Endodermal cell (in vitro differentiated cells): ENCODE measurements around the gene ARRDC5. TPM values are rescaled to one million over a fixed set of nuclear protein-coding genes. Genes with fewer than 3 reads are reported as not detected.

Experiments used
- DNase-seq: peaks from one replicate; pipeline ENCODE4 v3.0.0-alpha.2; 2017
- H3K27ac ChIP-seq: 2 replicates; pipeline ENCODE4 v1.5.1; 2013; ENCODE audit warnings: mild to moderate bottlenecking, low read depth, low read length, moderate library complexity
- H3K27me3 ChIP-seq: 2 replicates; pipeline ENCODE4 v1.6.1; 2013; ENCODE audit warnings: mild to moderate bottlenecking, low read length, moderate library complexity; ENCODE audit not compliant: insufficient read depth, control insufficient read depth, poor library complexity, severe bottlenecking
- H3K36me3 ChIP-seq: 2 replicates; pipeline ENCODE4 v1.7.0; 2013; ENCODE audit warnings: mild to moderate bottlenecking, low read length, moderate library complexity; ENCODE audit not compliant: control insufficient read depth, insufficient read depth
- H3K4me1 ChIP-seq: one replicate; pipeline ENCODE4 v1.7.0; 2013; ENCODE audit warnings: low read length; ENCODE audit not compliant: control insufficient read depth, insufficient read depth
- H3K4me3 ChIP-seq: 2 replicates; pipeline ENCODE4 v1.5.1; 2013; ENCODE audit warnings: mild to moderate bottlenecking, low read length, moderate library complexity
- H3K9ac ChIP-seq: 2 replicates; pipeline ENCODE4 v1.6.1; 2013; ENCODE audit warnings: mild to moderate bottlenecking, low read length, moderate library complexity; ENCODE audit not compliant: poor library complexity, severe bottlenecking; ENCODE audit errors: extremely low read depth
- H3K9me3 ChIP-seq: 2 replicates; pipeline ENCODE4 v1.6.1; 2013; ENCODE audit warnings: mild to moderate bottlenecking, low read length, moderate library complexity; ENCODE audit not compliant: control insufficient read depth
- H3K27ac Mint-ChIP-seq: 2 replicates; pipeline ENCODE4 v1.8.0; 2020; ENCODE audit warnings: mixed read lengths
- H3K27me3 Mint-ChIP-seq: 2 replicates; pipeline ENCODE4 v1.8.0; 2021; ENCODE audit warnings: mild to moderate bottlenecking, mixed read lengths; ENCODE audit not compliant: insufficient read depth
- H3K36me3 Mint-ChIP-seq: 2 replicates; pipeline ENCODE4 v1.8.0; 2020; ENCODE audit warnings: low read depth, mixed read lengths
- H3K4me1 Mint-ChIP-seq: 2 replicates; pipeline ENCODE4 v1.8.0; 2020; ENCODE audit warnings: mixed read lengths
- H3K4me3 Mint-ChIP-seq: 2 replicates; pipeline ENCODE4 v1.8.0; 2020; ENCODE audit warnings: mild to moderate bottlenecking, moderate library complexity, mixed read lengths
- H3K9me3 Mint-ChIP-seq: 2 replicates; pipeline ENCODE4 v1.8.0; 2020; ENCODE audit warnings: mild to moderate bottlenecking, mixed read lengths
- WGBS, 2 experiments: methylation state at CpG; one replicate each; pipeline versions ENCODE4 v1.1.5 to v1.1.7; 2013; ENCODE audit warnings: missing lambda C conversion rate in 2 of 2, mixed read lengths in 1 of 2; ENCODE audit not compliant: insufficient coverage in 1 of 2, insufficient read length in 1 of 2; 5-methylcytosine and 5-hydroxymethylcytosine counted together
- microRNA-seq: library from miRNA; unstranded; fragments of <30 nt; microRNA quantifications from one replicate; pipeline ENCODE4 v1.2.0, GENCODE V29; 2020; ENCODE audit warnings: borderline microRNAs expressed
- total RNA-seq, 2 donors: library from RNA; stranded (reverse); fragmentation: NEBNext Ultra II Directional in 1 of 2; extraction: Animal tissue kit (Norgen Biotek cat#: 25700) in 1 of 2; gene quantifications; 2 replicates in 1 of 2; 3 replicates in 1 of 2; pipeline ENCODE4 v1.2.1, GENCODE V29; 2021
- TF ChIP-seq, protein P1 (sequence below): fragments of 200-600 bp; sonication (generic); conservative IDR thresholded peaks from 2 replicates; pipeline ENCODE4 v1.5.0; 2021; ENCODE audit warnings: antibody characterized with exemption, mild to moderate bottlenecking

The ARRDC5 gene
- total RNA-seq, 2 donors from 2014 or later, result not detected

DNA sequence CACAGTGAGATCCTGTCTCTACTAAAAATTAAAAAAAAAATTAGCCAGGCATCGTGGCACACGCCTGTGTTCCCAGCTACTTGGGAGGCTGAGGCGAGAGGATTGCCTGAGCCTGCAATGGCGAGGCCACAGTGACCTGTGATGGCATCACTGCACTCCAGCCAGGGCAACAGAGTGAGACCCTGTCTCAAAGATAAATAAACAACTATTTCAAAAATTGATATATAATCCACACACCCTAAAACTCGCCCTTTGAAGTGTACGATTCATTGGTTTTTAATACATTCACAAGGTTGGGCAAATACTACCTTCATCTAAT lies 59.1 kb downstream of the ARRDC5 start:
- no peaks in the 10 kb centered on the region for H3K9me3 ChIP-seq
- Mint-ChIP-seq H3K9me3 (peaks cover 1% of the 10 kb centered on the region), H3K27ac (no peak overlapping the region), H3K4me1 (no peaks in the 10 kb centered on the region), H3K27me3 (no peaks in the 10 kb centered on the region), H3K36me3 (peaks cover 75% of the 10 kb centered on the region), H3K4me3 (no peak overlapping the region)
- no peak overlapping the region for H3K27ac ChIP-seq
- no peak overlapping the region for H3K4me3 ChIP-seq
- no peaks in the 10 kb centered on the region for H3K4me1 ChIP-seq
- TF ChIP-seq, protein P1, sequence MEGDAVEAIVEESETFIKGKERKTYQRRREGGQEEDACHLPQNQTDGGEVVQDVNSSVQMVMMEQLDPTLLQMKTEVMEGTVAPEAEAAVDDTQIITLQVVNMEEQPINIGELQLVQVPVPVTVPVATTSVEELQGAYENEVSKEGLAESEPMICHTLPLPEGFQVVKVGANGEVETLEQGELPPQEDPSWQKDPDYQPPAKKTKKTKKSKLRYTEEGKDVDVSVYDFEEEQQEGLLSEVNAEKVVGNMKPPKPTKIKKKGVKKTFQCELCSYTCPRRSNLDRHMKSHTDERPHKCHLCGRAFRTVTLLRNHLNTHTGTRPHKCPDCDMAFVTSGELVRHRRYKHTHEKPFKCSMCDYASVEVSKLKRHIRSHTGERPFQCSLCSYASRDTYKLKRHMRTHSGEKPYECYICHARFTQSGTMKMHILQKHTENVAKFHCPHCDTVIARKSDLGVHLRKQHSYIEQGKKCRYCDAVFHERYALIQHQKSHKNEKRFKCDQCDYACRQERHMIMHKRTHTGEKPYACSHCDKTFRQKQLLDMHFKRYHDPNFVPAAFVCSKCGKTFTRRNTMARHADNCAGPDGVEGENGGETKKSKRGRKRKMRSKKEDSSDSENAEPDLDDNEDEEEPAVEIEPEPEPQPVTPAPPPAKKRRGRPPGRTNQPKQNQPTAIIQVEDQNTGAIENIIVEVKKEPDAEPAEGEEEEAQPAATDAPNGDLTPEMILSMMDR, result no peak
- DNase-seq, result no peak
- H3K36me3 ChIP-seq, result peaks cover 69% of the 10 kb centered on the region
- no peak overlapping the region for H3K9ac ChIP-seq
- H3K27me3 ChIP-seq, result no peaks in the 10 kb centered on the region
- WGBS, 2 experiments, result 95 to 96% methylated on average over 6 of the region's 6 CpGs

Small RNA genes within 50 kb of the gene (microRNA-seq; reads per million reads assigned to microRNA genes)
- not detected for gene MIR4747

Other genes with a start within 250 kb of the ARRDC5 start
- 10 to 100 TPM; 58.7 to 64.0 TPM for gene MYDGF, start 232.6 kb downstream of the ARRDC5 start, total RNA-seq
- gene DPP9, start 179.1 kb downstream of the ARRDC5 start, total RNA-seq, result 10 to 100 TPM; 36.8 to 48.8 TPM
- 10 to 100 TPM; 15.8 to 16.0 TPM for gene FEM1A, start 111.2 kb downstream of the ARRDC5 start, total RNA-seq
- gene TICAM1, start 71.2 kb downstream of the ARRDC5 start, total RNA-seq, result 1 to 10 TPM; 2.9 to 4.6 TPM
- 10 to 100 TPM; 80.0 to 80.9 TPM for gene PLIN3, start 35.2 kb downstream of the ARRDC5 start, total RNA-seq
- 10 to 100 TPM; 54.6 to 59.4 TPM for gene UHRF1, start 6.6 kb upstream of the ARRDC5 start, total RNA-seq
- gene KDM4B, start 66.2 kb upstream of the ARRDC5 start, total RNA-seq, result 10 to 100 TPM; 27.8 to 38.5 TPM